Parathyroid adenoma (tissue), 2 donors: Measurements from ENCODE around the gene TMED1.

Source experiments
- H2AFZ ChIP-seq: fragments of 300-600 bp; sonication (generic); one replicate; pipeline ENCODE4 v1.7.0; 2017; ENCODE audit warnings: antibody characterized with exemption, mild to moderate bottlenecking
- H3K27ac ChIP-seq: fragments of 300-600 bp; sonication (generic); one replicate; pipeline ENCODE4 v1.7.0; 2017
- H3K27me3 ChIP-seq: fragments of 300-600 bp; sonication (generic); one replicate; pipeline ENCODE4 v1.7.0; 2017; ENCODE audit warnings: low read length; ENCODE audit not compliant: control insufficient read depth, insufficient read depth
- H3K36me3 ChIP-seq: fragments of 300-600 bp; sonication (generic); one replicate; pipeline ENCODE4 v1.7.0; 2017; ENCODE audit warnings: low read length; ENCODE audit not compliant: control insufficient read depth, insufficient read depth
- H3K4me1 ChIP-seq: fragments of 300-600 bp; sonication (generic); one replicate; pipeline ENCODE4 v1.7.0; 2017; ENCODE audit warnings: control low read depth
- H3K4me2 ChIP-seq: fragments of 300-600 bp; sonication (generic); one replicate; pipeline ENCODE4 v1.7.0; 2017; ENCODE audit warnings: low read length
- H3K4me3 ChIP-seq: fragments of 300-600 bp; sonication (generic); one replicate; pipeline ENCODE4 v1.7.0; 2017; ENCODE audit warnings: low read depth, low read length
- H3K79me2 ChIP-seq: fragments of 300-600 bp; sonication (generic); one replicate; pipeline ENCODE4 v1.7.0; 2017; ENCODE audit warnings: control low read depth
- H3K9ac ChIP-seq: fragments of 300-600 bp; sonication (generic); one replicate; pipeline ENCODE4 v1.7.0; 2017; ENCODE audit warnings: mild to moderate bottlenecking
- H3K9me3 ChIP-seq: fragments of 300-600 bp; sonication (generic); one replicate; pipeline ENCODE4 v1.7.0; 2017; ENCODE audit warnings: low read length; ENCODE audit not compliant: control insufficient read depth
- CTCF ChIP-seq: fragments of 300-600 bp; sonication (generic); IDR thresholded peaks from one replicate; pipeline ENCODE4 v1.7.0; 2017; ENCODE audit warnings: antibody characterized with exemption, mild to moderate bottlenecking
- donor health status: primary hyperparathyroidism.

TMED1 gene

GRCh38 chr19:10828981-10829821 lies 6.8 kb downstream of the TMED1 start:
- Histone ChIP-seq H3K9ac (no peak overlapping the region), H3K79me2 (no peaks in the 10 kb centered on the region), H3K27me3 (no peaks in the 10 kb centered on the region), H2AFZ (no peak overlapping the region), H3K4me3 (no peak overlapping the region), H3K27ac (no peak overlapping the region), H3K4me1 (peaks cover 7% of the 10 kb centered on the region), H3K4me2 (no peak overlapping the region), H3K36me3 (no peaks in the 10 kb centered on the region), H3K9me3 (no peaks in the 10 kb centered on the region)
- no peak for TF ChIP-seq CTCF

- Histone ChIP-seq H3K79me2 (no peaks in the 10 kb centered on the region), H2AFZ (no peak overlapping the region), H3K27ac (peak overlapping the region; percentile 29), H3K27me3 (no peaks in the 10 kb centered on the region), H3K9ac (no peak overlapping the region), H3K36me3 (no peaks in the 10 kb centered on the region), H3K4me1 (peaks cover 7% of the 10 kb centered on the region), H3K4me2 (no peak overlapping the region), H3K9me3 (no peaks in the 10 kb centered on the region), H3K4me3 (no peak overlapping the region)
- TF ChIP-seq CTCF, result no peak
Measured at GRCh38 chr19:10826846-10827245, 9.2 kb downstream of the TMED1 start.

- H3K27ac ChIP-seq, result peak overlapping the region; percentile 29
- H2AFZ ChIP-seq, result no peak overlapping the region
- no peak for TF ChIP-seq CTCF
- no peak overlapping the region for H3K9ac ChIP-seq
- no peaks in the 10 kb centered on the region for H3K27me3 ChIP-seq
- H3K4me3 ChIP-seq, result no peak overlapping the region
- no peak overlapping the region for H3K4me2 ChIP-seq
- no peaks in the 10 kb centered on the region for H3K79me2 ChIP-seq
- H3K36me3 ChIP-seq, result no peaks in the 10 kb centered on the region
- peaks cover 10% of the 10 kb centered on the region for H3K4me1 ChIP-seq
- no peaks in the 10 kb centered on the region for H3K9me3 ChIP-seq
Measured at GRCh38 chr19:10826231-10826630, 9.8 kb downstream of the TMED1 start.

GRCh38 chr19:10823690-10824089 lies 12.3 kb downstream of the TMED1 start:
- H3K79me2 ChIP-seq, result no peaks in the 10 kb centered on the region
- H3K36me3 ChIP-seq, result no peaks in the 10 kb centered on the region
- peaks cover 15% of the 10 kb centered on the region for H3K4me1 ChIP-seq
- no peaks in the 10 kb centered on the region for H3K9me3 ChIP-seq
- H3K27me3 ChIP-seq, result no peaks in the 10 kb centered on the region
- no peak overlapping the region for H3K4me2 ChIP-seq
- no peak overlapping the region for H3K27ac ChIP-seq
- TF ChIP-seq CTCF, result no peak
- H3K9ac ChIP-seq, result no peak overlapping the region
- H3K4me3 ChIP-seq, result no peak overlapping the region
- no peak overlapping the region for H2AFZ ChIP-seq

GRCh38 chr19:10820173-10820572 lies 15.8 kb downstream of the TMED1 start:
- Histone ChIP-seq H3K9me3 (no peaks in the 10 kb centered on the region), H3K9ac (no peak overlapping the region), H3K4me1 (peaks cover 8% of the 10 kb centered on the region), H3K4me2 (no peak overlapping the region), H3K27me3 (no peaks in the 10 kb centered on the region), H3K4me3 (no peak overlapping the region), H3K27ac (no peak overlapping the region), H3K36me3 (no peaks in the 10 kb centered on the region), H3K79me2 (no peaks in the 10 kb centered on the region), H2AFZ (no peak overlapping the region)
- no peak for TF ChIP-seq CTCF
